ENCODE results near the gene NUB1. TPM values are rescaled to one million over a fixed set of nuclear protein-coding genes. Genes with fewer than 3 reads are reported as not detected.

Gene NUB1
- total RNA-seq, 1 experiment from 2014 or later, result 48.5 TPM

- peaks cover 6% of the 10 kb centered on the region for H3K9me3 ChIP-seq (ENCODE audit: control insufficient read depth, low read depth, low read length)
- Mint-ChIP-seq H3K9me3 (peaks cover 9% of the 10 kb centered on the region in 2 experiments), H3K27ac (no peak overlapping the region), H3K4me3 (no peak overlapping the region), H3K36me3 (ENCODE audit: insufficient read depth in 1 of 3, low read depth in 3 of 3) (peaks cover 0 to 2% (median 2%) of the 10 kb centered on the region in 3 experiments; a peak in 3 of 7 replicates), H3K4me1 (peaks cover 8 to 11% of the 10 kb centered on the region in 2 experiments), H3K27me3 (ENCODE audit: low read depth) (peaks cover 18% of the 10 kb centered on the region)
- no peak overlapping the region for H2BK15ac ChIP-seq (ENCODE audit: low read depth, low read length)
- H3K27me3 ChIP-seq (ENCODE audit: insufficient read depth, low read length), result no peaks in the 10 kb centered on the region
- H2BK5ac ChIP-seq (ENCODE audit: insufficient read length, low read length), result no peak overlapping the region
- no peak overlapping the region for H4K91ac ChIP-seq (ENCODE audit: insufficient read length, low read depth, low read length)
- no peak overlapping the region for H2BK20ac ChIP-seq (ENCODE audit: low read depth, low read length, poor library complexity, severe bottlenecking)
- no peak overlapping the region for H3K4ac ChIP-seq (ENCODE audit: low read depth, low read length)
- no peak overlapping the region for H3K9ac ChIP-seq (ENCODE audit: extremely low read depth, insufficient read length, low read length)
- no CpG with 5 or more reads among the region's 6 CpGs for WGBS (ENCODE audit: extremely low coverage, insufficient read length, low lambda C conversion rate)
- H3K18ac ChIP-seq (ENCODE audit: insufficient read length, low read depth, low read length), result no peak overlapping the region
- H3K79me1 ChIP-seq (ENCODE audit: insufficient read depth, low read depth, low read length, poor library complexity, severe bottlenecking), result no peaks in the 10 kb centered on the region
- no peaks in the 10 kb centered on the region for H3K79me2 ChIP-seq (ENCODE audit: insufficient read depth, low read length)
- H3K14ac ChIP-seq (ENCODE audit: insufficient read depth, low read length), result no peak overlapping the region
- no peak overlapping the region for H2BK12ac ChIP-seq (ENCODE audit: insufficient read length, low read depth, low read length)
- no peak overlapping the region for H4K8ac ChIP-seq (replicated peaks; ENCODE audit: insufficient read length, low read depth, low read length)
- H3K4me2 ChIP-seq (ENCODE audit: insufficient read depth, insufficient read length, low read length), result no peak overlapping the region
- no peaks in the 10 kb centered on the region for H3K23me2 ChIP-seq (ENCODE audit: insufficient read length, low read depth, low read length, poor library complexity, severe bottlenecking)
- no peak overlapping the region for H2BK120ac ChIP-seq (ENCODE audit: low read depth, low read length, poor library complexity, severe bottlenecking)
- DNase-seq, result no peak
- no peak overlapping the region for H4K5ac ChIP-seq (ENCODE audit: insufficient read length, low read depth, low read length)
- H4K20me1 ChIP-seq (ENCODE audit: control insufficient read depth, insufficient read depth, insufficient read length), result no peaks in the 10 kb centered on the region
- no peak overlapping the region for H3K56ac ChIP-seq (ENCODE audit: insufficient read length, low read depth, low read length)
- no peak overlapping the region for H2AFZ ChIP-seq (ENCODE audit: low read length)
- TF ChIP-seq, protein P1, sequence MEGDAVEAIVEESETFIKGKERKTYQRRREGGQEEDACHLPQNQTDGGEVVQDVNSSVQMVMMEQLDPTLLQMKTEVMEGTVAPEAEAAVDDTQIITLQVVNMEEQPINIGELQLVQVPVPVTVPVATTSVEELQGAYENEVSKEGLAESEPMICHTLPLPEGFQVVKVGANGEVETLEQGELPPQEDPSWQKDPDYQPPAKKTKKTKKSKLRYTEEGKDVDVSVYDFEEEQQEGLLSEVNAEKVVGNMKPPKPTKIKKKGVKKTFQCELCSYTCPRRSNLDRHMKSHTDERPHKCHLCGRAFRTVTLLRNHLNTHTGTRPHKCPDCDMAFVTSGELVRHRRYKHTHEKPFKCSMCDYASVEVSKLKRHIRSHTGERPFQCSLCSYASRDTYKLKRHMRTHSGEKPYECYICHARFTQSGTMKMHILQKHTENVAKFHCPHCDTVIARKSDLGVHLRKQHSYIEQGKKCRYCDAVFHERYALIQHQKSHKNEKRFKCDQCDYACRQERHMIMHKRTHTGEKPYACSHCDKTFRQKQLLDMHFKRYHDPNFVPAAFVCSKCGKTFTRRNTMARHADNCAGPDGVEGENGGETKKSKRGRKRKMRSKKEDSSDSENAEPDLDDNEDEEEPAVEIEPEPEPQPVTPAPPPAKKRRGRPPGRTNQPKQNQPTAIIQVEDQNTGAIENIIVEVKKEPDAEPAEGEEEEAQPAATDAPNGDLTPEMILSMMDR (conservative IDR thresholded peaks at IDR 0.05), result no peak
- no peak overlapping the region for H3K23ac ChIP-seq (ENCODE audit: insufficient read length, low read depth, low read length)
- H3K27ac ChIP-seq (ENCODE audit: insufficient read length, low read depth, low read length), result no peak overlapping the region
- H3T11ph ChIP-seq (ENCODE audit: low read length), result no peak overlapping the region
- H3K4me1 ChIP-seq (ENCODE audit: insufficient read depth, low read length), result no peaks in the 10 kb centered on the region
- no peak overlapping the region for H2AK5ac ChIP-seq (ENCODE audit: insufficient read length, low read length)
Measured at GRCh38 chr7:151308256-151308655, 33.4 kb upstream of the NUB1 start.
